ENCODE measurements around the gene UNC5A.

Gene UNC5A

GRCh38 chr5:176820937-176821336, 10.6 kb downstream of the UNC5A start:
- peaks cover 5% of the 10 kb centered on the region for H3K9me3 ChIP-seq (ENCODE audit: control insufficient read depth, low read length)
- H3K9ac ChIP-seq (ENCODE audit: low read length): no peak overlapping the region
- no peak overlapping the region for H3K23ac ChIP-seq (ENCODE audit: low read length in 2 of 2)
- H2BK5ac ChIP-seq (ENCODE audit: low read depth, low read length, poor library complexity, severe bottlenecking): no peak overlapping the region
- no peaks in the 10 kb centered on the region for H3K36me3 ChIP-seq (ENCODE audit: control insufficient read depth in 1 of 2, insufficient read depth in 2 of 2, low read depth in 1 of 2, low read length in 2 of 2)
- H3K14ac ChIP-seq (ENCODE audit: low read length in 2 of 2): no peak overlapping the region
- DNase-seq: no peak
- no peak overlapping the region for H3K27ac ChIP-seq (ENCODE audit: low read length, poor library complexity, severe bottlenecking)
- no peak overlapping the region for H4K8ac ChIP-seq (ENCODE audit: low read length)
- H3K4me2 ChIP-seq (ENCODE audit: low read length, poor library complexity, severe bottlenecking): no peak overlapping the region
- no peak overlapping the region for H2BK120ac ChIP-seq (ENCODE audit: low read depth, low read length)
- WGBS: 85% methylated on average over 7 of the region's 7 CpGs
- H2BK15ac ChIP-seq (ENCODE audit: low read depth, poor library complexity, severe bottlenecking): no peak overlapping the region
- no peak overlapping the region for H3K4ac ChIP-seq (ENCODE audit: low read depth in 1 of 2, low read length in 2 of 2)
- no peak overlapping the region for H2AK5ac ChIP-seq (ENCODE audit: low read length, severe bottlenecking)
- H4K91ac ChIP-seq (ENCODE audit: low read length): no peak overlapping the region
- peaks cover 24% of the 10 kb centered on the region for H3K79me1 ChIP-seq (replicated peaks; ENCODE audit: low read length, poor library complexity, severe bottlenecking)
- H3K18ac ChIP-seq (ENCODE audit: low read depth in 1 of 2, low read length in 2 of 2): no peak overlapping the region
- no peak overlapping the region for H2BK12ac ChIP-seq (ENCODE audit: low read length in 2 of 2)
- H3K27me3 ChIP-seq (ENCODE audit: control insufficient read depth in 1 of 2, insufficient read depth in 1 of 2, low read length in 2 of 2): peaks cover 0 to 88% of the 10 kb centered on the region in 2 experiments
- no peak overlapping the region for H3K4me3 ChIP-seq (ENCODE audit: insufficient read depth in 1 of 2, low read depth in 1 of 2, low read length in 2 of 2)
- no peak overlapping the region for H2AFZ ChIP-seq (ENCODE audit: low read depth, low read length)
- peaks cover 35% of the 10 kb centered on the region for H3K4me1 ChIP-seq (ENCODE audit: control insufficient read depth, insufficient read depth, low read depth, low read length)

DNA sequence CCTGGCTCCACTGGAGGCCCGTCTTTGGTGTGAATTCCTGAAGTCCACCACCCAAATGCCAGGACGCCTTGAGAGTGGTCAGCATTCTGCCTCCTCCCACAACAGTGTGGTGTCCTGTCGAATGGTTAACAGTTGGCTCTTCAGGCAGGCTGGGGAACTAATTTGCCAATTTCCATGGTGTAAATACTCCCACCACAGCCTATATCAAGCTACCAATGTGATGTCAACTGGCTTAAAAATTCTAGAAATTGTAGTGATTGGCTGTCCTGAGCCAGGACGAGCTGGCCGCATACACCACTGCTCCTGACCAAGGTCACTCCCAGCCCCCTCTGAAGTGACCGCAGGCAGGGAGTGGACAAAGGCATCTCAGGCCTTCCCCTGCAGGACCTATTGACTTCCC, 11.1 kb downstream of the UNC5A start:
- Histone ChIP-seq H3K4me3 (ENCODE audit: insufficient read depth in 1 of 2, low read depth in 1 of 2, low read length in 2 of 2) (no peak overlapping the region), H3K4me2 (ENCODE audit: low read length, poor library complexity, severe bottlenecking) (no peak overlapping the region), H2AFZ (ENCODE audit: low read depth, low read length) (no peak overlapping the region), H2BK120ac (ENCODE audit: low read depth, low read length) (no peak overlapping the region), H4K8ac (ENCODE audit: low read length) (no peak overlapping the region), H3K18ac (ENCODE audit: low read depth in 1 of 2, low read length in 2 of 2) (no peak overlapping the region), H3K4ac (ENCODE audit: low read depth in 1 of 2, low read length in 2 of 2) (no peak overlapping the region), H2BK15ac (ENCODE audit: low read depth, poor library complexity, severe bottlenecking) (no peak overlapping the region), H3K27me3 (ENCODE audit: control insufficient read depth in 1 of 2, insufficient read depth in 1 of 2, low read length in 2 of 2) (peaks cover 0 to 83% of the 10 kb centered on the region in 2 experiments), H3K14ac (ENCODE audit: low read length in 2 of 2) (no peak overlapping the region), H3K27ac (ENCODE audit: low read length, poor library complexity, severe bottlenecking) (no peak overlapping the region), H2BK5ac (ENCODE audit: low read depth, low read length, poor library complexity, severe bottlenecking) (no peak overlapping the region), H4K91ac (ENCODE audit: low read length) (no peak overlapping the region), H3K9ac (ENCODE audit: low read length) (no peak overlapping the region), H3K23ac (ENCODE audit: low read length in 2 of 2) (no peak overlapping the region), H3K9me3 (ENCODE audit: control insufficient read depth, low read length) (peaks cover 5% of the 10 kb centered on the region), H2BK12ac (ENCODE audit: low read length in 2 of 2) (no peak overlapping the region), H2AK5ac (ENCODE audit: low read length, severe bottlenecking) (no peak overlapping the region), H3K4me1 (ENCODE audit: control insufficient read depth, insufficient read depth, low read depth, low read length) (peaks cover 33% of the 10 kb centered on the region), H3K79me1 (replicated peaks; ENCODE audit: low read length, poor library complexity, severe bottlenecking) (peaks cover 20% of the 10 kb centered on the region), H3K36me3 (ENCODE audit: control insufficient read depth in 1 of 2, insufficient read depth in 2 of 2, low read depth in 1 of 2, low read length in 2 of 2) (no peaks in the 10 kb centered on the region)
- DNase-seq: no peak
- WGBS: 81% methylated on average over 5 of the region's 6 CpGs

- Histone ChIP-seq H2BK15ac (ENCODE audit: low read depth, poor library complexity, severe bottlenecking) (no peak overlapping the region), H4K8ac (ENCODE audit: low read length) (no peak overlapping the region), H3K14ac (ENCODE audit: low read length in 2 of 2) (no peak overlapping the region), H3K27me3 (ENCODE audit: control insufficient read depth in 1 of 2, insufficient read depth in 1 of 2, low read length in 2 of 2) (peaks cover 0 to 75% of the 10 kb centered on the region in 2 experiments), H3K4me2 (ENCODE audit: low read length, poor library complexity, severe bottlenecking) (no peak overlapping the region), H3K4me3 (ENCODE audit: insufficient read depth in 1 of 2, low read depth in 1 of 2, low read length in 2 of 2) (no peak overlapping the region), H3K4me1 (ENCODE audit: control insufficient read depth, insufficient read depth, low read depth, low read length) (peaks cover 30% of the 10 kb centered on the region), H2BK5ac (ENCODE audit: low read depth, low read length, poor library complexity, severe bottlenecking) (no peak overlapping the region), H3K9ac (ENCODE audit: low read length) (no peak overlapping the region), H3K18ac (ENCODE audit: low read depth in 1 of 2, low read length in 2 of 2) (no peak overlapping the region), H2BK12ac (ENCODE audit: low read length in 2 of 2) (no peak overlapping the region), H2BK120ac (ENCODE audit: low read depth, low read length) (no peak overlapping the region), H3K4ac (ENCODE audit: low read depth in 1 of 2, low read length in 2 of 2) (no peak overlapping the region), H2AFZ (ENCODE audit: low read depth, low read length) (no peak overlapping the region), H3K9me3 (ENCODE audit: control insufficient read depth, low read length) (peaks cover 5% of the 10 kb centered on the region), H3K27ac (ENCODE audit: low read length, poor library complexity, severe bottlenecking) (no peak overlapping the region), H4K91ac (ENCODE audit: low read length) (no peak overlapping the region), H3K23ac (ENCODE audit: low read length in 2 of 2) (no peak overlapping the region), H3K36me3 (ENCODE audit: control insufficient read depth in 1 of 2, insufficient read depth in 2 of 2, low read depth in 1 of 2, low read length in 2 of 2) (no peaks in the 10 kb centered on the region), H3K79me1 (replicated peaks; ENCODE audit: low read length, poor library complexity, severe bottlenecking) (peaks cover 15% of the 10 kb centered on the region), H2AK5ac (ENCODE audit: low read length, severe bottlenecking) (no peak overlapping the region)
- DNase-seq: no peak
- WGBS: 81% methylated on average over 13 of the region's 13 CpGs
Observed at GRCh38 chr5:176822041-176822792, 11.9 kb downstream of the UNC5A start.

DNA sequence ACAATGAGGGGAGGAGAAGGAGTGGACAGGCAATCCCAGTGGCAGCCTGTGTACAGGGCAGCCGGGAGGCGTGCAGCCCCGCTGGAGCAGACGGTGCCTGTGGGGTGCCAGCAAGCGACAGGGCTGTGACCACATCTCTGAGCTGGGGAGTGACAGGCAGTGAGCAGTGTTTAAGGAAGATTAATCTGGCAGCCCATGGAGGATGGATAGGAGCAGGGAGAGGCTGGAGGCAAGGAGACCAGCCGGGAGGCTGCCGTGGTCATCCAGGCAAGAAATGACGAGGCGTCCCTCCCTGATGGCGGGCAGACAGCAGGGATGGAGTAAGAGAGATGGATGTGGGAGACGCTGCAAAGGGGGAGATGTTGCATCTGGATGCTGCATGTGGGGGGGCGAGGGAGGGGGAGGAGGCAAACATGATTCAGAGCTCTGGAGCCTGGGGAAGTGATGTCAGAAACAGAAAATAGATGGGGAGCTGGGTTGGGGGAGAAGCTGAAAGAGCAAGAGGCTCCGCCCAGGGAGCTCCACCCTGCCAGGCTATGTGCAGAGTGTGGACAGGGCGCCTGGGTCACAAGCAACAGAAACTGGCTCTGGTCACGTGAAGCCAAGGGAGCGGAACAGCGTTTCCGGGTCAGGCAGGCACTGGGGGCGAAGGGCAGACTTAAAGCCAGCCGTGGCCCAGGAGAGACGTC, 12.6 kb downstream of the UNC5A start:
- no peak overlapping the region for H2BK15ac ChIP-seq (ENCODE audit: low read depth, poor library complexity, severe bottlenecking)
- no peak overlapping the region for H3K27ac ChIP-seq (ENCODE audit: low read length, poor library complexity, severe bottlenecking)
- no peak overlapping the region for H2BK12ac ChIP-seq (ENCODE audit: low read length in 2 of 2)
- H3K23ac ChIP-seq (ENCODE audit: low read length in 2 of 2): no peak overlapping the region
- H3K27me3 ChIP-seq (ENCODE audit: control insufficient read depth in 1 of 2, insufficient read depth in 1 of 2, low read length in 2 of 2): peaks cover 0 to 73% of the 10 kb centered on the region in 2 experiments
- H3K14ac ChIP-seq (ENCODE audit: low read length in 2 of 2): no peak overlapping the region
- no peak overlapping the region for H3K9ac ChIP-seq (ENCODE audit: low read length)
- no peak for DNase-seq
- H4K8ac ChIP-seq (ENCODE audit: low read length): no peak overlapping the region
- no peak overlapping the region for H3K18ac ChIP-seq (ENCODE audit: low read depth in 1 of 2, low read length in 2 of 2)
- no peak overlapping the region for H2AFZ ChIP-seq (ENCODE audit: low read depth, low read length)
- H3K9me3 ChIP-seq (ENCODE audit: control insufficient read depth, low read length): peaks cover 5% of the 10 kb centered on the region
- 89% methylated on average over 21 of the region's 21 CpGs for WGBS
- no peaks in the 10 kb centered on the region for H3K36me3 ChIP-seq (ENCODE audit: control insufficient read depth in 1 of 2, insufficient read depth in 2 of 2, low read depth in 1 of 2, low read length in 2 of 2)
- H2BK5ac ChIP-seq (ENCODE audit: low read depth, low read length, poor library complexity, severe bottlenecking): no peak overlapping the region
- H2AK5ac ChIP-seq (ENCODE audit: low read length, severe bottlenecking): no peak overlapping the region
- no peak overlapping the region for H3K4ac ChIP-seq (ENCODE audit: low read depth in 1 of 2, low read length in 2 of 2)
- H3K4me3 ChIP-seq (ENCODE audit: insufficient read depth in 1 of 2, low read depth in 1 of 2, low read length in 2 of 2): no peak overlapping the region
- no peak overlapping the region for H4K91ac ChIP-seq (ENCODE audit: low read length)
- H3K4me2 ChIP-seq (ENCODE audit: low read length, poor library complexity, severe bottlenecking): no peak overlapping the region
- H3K4me1 ChIP-seq (ENCODE audit: control insufficient read depth, insufficient read depth, low read depth, low read length): peaks cover 27% of the 10 kb centered on the region
- no peak overlapping the region for H2BK120ac ChIP-seq (ENCODE audit: low read depth, low read length)
- H3K79me1 ChIP-seq (replicated peaks; ENCODE audit: low read length, poor library complexity, severe bottlenecking): peaks cover 17% of the 10 kb centered on the region

Data from mesenchymal stem cell (in vitro differentiated cells and primary cell).